GM23338 (cell line): ENCODE results near the gene FBXW8. TPM values are rescaled to one million over a fixed set of nuclear protein-coding genes. Genes with fewer than 3 reads are reported as not detected.

Experiments
- ATAC-seq: fragments of 200-7000 bp; cut with Tn5 transposase; 3 replicates; pipeline ENCODE4 v1.9.1; 2020
- DNase-seq: peaks from one replicate; pipeline ENCODE4 v3.0.0-alpha.2; 2015; ENCODE audit warnings: low spot score
- H2AFZ ChIP-seq: fragments of 200-600 bp; sonication (generic); 2 replicates; pipeline ENCODE4 v1.8.0; 2016; ENCODE audit warnings: antibody characterized with exemption, mild to moderate bottlenecking, moderate library complexity
- H3F3A ChIP-seq: fragments of 200-600 bp; sonication (generic); replicated peaks from 2 replicates; pipeline ENCODE4 v1.8.0; 2017; ENCODE audit warnings: antibody characterized with exemption, mixed run types, low read depth
- H3K27ac ChIP-seq: fragments of 200-600 bp; sonication (generic); 2 replicates; pipeline ENCODE4 v1.6.1; 2016; ENCODE audit warnings: low read depth
- H3K27me3 ChIP-seq: fragments of 200-600 bp; sonication (generic); 2 replicates; pipeline ENCODE4 v1.8.0; 2016; ENCODE audit warnings: mild to moderate bottlenecking, mixed run types, moderate library complexity; ENCODE audit not compliant: insufficient read depth
- H3K36me3 ChIP-seq: fragments of 200-600 bp; sonication (generic); 2 replicates; pipeline ENCODE4 v1.8.0; 2016; ENCODE audit warnings: mild to moderate bottlenecking; ENCODE audit not compliant: insufficient read depth
- H3K4me1 ChIP-seq: fragments of 200-600 bp; sonication (generic); 2 replicates; pipeline ENCODE4 v1.8.0; 2016; ENCODE audit warnings: mild to moderate bottlenecking, moderate library complexity; ENCODE audit not compliant: insufficient read depth
- H3K4me2 ChIP-seq: fragments of 200-600 bp; sonication (generic); 2 replicates; pipeline ENCODE4 v1.7.1; 2017; ENCODE audit warnings: mixed run types
- H3K4me3 ChIP-seq: fragments of 200-600 bp; sonication (generic); 2 replicates; pipeline ENCODE4 v1.6.1; 2016; ENCODE audit warnings: mixed run types
- H3K79me2 ChIP-seq: fragments of 200-600 bp; sonication (generic); replicated peaks from 2 replicates; pipeline ENCODE4 v1.8.0; 2017; ENCODE audit warnings: mild to moderate bottlenecking; ENCODE audit not compliant: insufficient read depth
- H3K9me2 ChIP-seq: fragments of 200-600 bp; sonication (generic); 2 replicates; pipeline ENCODE4 v1.8.0; 2017; ENCODE audit not compliant: insufficient read depth
- H4K20me1 ChIP-seq: fragments of 200-600 bp; sonication (generic); replicated peaks from 2 replicates; pipeline ENCODE4 v1.8.0; 2017; ENCODE audit warnings: mild to moderate bottlenecking; ENCODE audit not compliant: insufficient read depth
- H3K27ac Mint-ChIP-seq: 2 replicates; pipeline ENCODE4 v1.8.0; 2020; ENCODE audit warnings: inconsistent platforms, mild to moderate bottlenecking, moderate library complexity, mixed read lengths
- H3K27me3 Mint-ChIP-seq: 3 replicates; pipeline ENCODE4 v1.8.0; 2022; ENCODE audit warnings: low read depth, mild to moderate bottlenecking, moderate library complexity, mixed read lengths, inconsistent platforms; ENCODE audit not compliant: insufficient read depth, poor library complexity
- H3K36me3 Mint-ChIP-seq: 3 replicates; pipeline ENCODE4 v1.8.0; 2021; ENCODE audit warnings: low read depth, mild to moderate bottlenecking, inconsistent platforms, moderate library complexity, mixed read lengths
- H3K4me1 Mint-ChIP-seq: 3 replicates; pipeline ENCODE4 v1.8.0; 2020; ENCODE audit warnings: mild to moderate bottlenecking, inconsistent platforms, mixed read lengths
- H3K4me3 Mint-ChIP-seq: 3 replicates; pipeline ENCODE4 v1.8.0; 2021; ENCODE audit warnings: moderate library complexity, mild to moderate bottlenecking, inconsistent platforms, mixed read lengths
- H3K9me3 Mint-ChIP-seq: 3 replicates; pipeline ENCODE4 v1.8.0; 2020; ENCODE audit warnings: moderate library complexity, mild to moderate bottlenecking, inconsistent platforms, mixed read lengths
- CTCF ChIP-seq, 2 experiments: fragments of 200-600 bp in 1 of 2; sonication (generic) in 1 of 2; conservative IDR thresholded peaks; 2 replicates each; pipeline versions ENCODE4 v1.5.1 to v1.6.1; 2016 to 2017; ENCODE audit warnings: antibody characterized with exemption in 2 of 2, low read depth in 2 of 2, mild to moderate bottlenecking in 2 of 2, moderate library complexity in 1 of 2
- ETS1 ChIP-seq: IDR thresholded peaks from 2 replicates; pipeline ENCODE4 v1.6.1; 2016; ENCODE audit warnings: antibody characterized with exemption
- EZH2 ChIP-seq: fragments of 200-600 bp; sonication (generic); IDR thresholded peaks from one replicate; pipeline ENCODE4 v1.8.0; 2017; ENCODE audit warnings: antibody characterized with exemption, mild to moderate bottlenecking, low read depth; ENCODE audit not compliant: unreplicated experiment
- EZH2phosphoT487 ChIP-seq: fragments of 200-600 bp; sonication (generic); IDR thresholded peaks from one replicate; pipeline ENCODE4 v1.8.1; 2018; ENCODE audit warnings: antibody characterized with exemption; ENCODE audit not compliant: unreplicated experiment
- JUNB ChIP-seq: IDR thresholded peaks from one replicate; pipeline ENCODE4 v1.6.1; 2016; ENCODE audit warnings: antibody characterized with exemption; ENCODE audit not compliant: unreplicated experiment
- POLR2AphosphoS5 ChIP-seq: IDR thresholded peaks from 2 replicates; pipeline ENCODE4 v1.6.1; 2016; ENCODE audit warnings: antibody characterized with exemption, low read depth
- ZNF462 ChIP-seq: fragments of 250-450 bp; sonication (Bioruptor Pico); IDR thresholded peaks from 2 replicates; pipeline ENCODE4 v1.5.0; 2020; ENCODE audit warnings: mild to moderate bottlenecking, moderate library complexity
- polyA plus RNA-seq: library from polyadenylated mRNA; unstranded; fragments of >200 nt; fragmentation: Nextera tagmentation; extraction: Ambion mirVana; gene quantifications from 2 replicates; pipeline ENCODE4 v1.2.1, GENCODE V29; 2016
- total RNA-seq: library from RNA; depleted of rRNA; stranded (reverse); fragments of >200 nt; shearing (Covaris generic); gene quantifications from 2 replicates; pipeline ENCODE4 v1.2.3, GENCODE V29; 2014

The FBXW8 gene
- total and polyA plus RNA-seq, 2 experiments from 2014 or later = 4.6 to 13.9 TPM

GRCh38 chr12:116892349-116893140 lies 18.2 kb upstream of the FBXW8 start:
- no peak overlapping the region for H3K27ac ChIP-seq
- no peak for TF ChIP-seq ZNF462 (CRISPR knock-in tag)
- peak; percentile 45; the same call in 1 of the 2 replicates for TF ChIP-seq ETS1
- no peaks in the 10 kb centered on the region for H3K36me3 Mint-ChIP-seq
- ATAC-seq (peak; percentile 62; the same call in 2 of the 3 replicates), DNase-seq (peak; percentile 31)
- H3K4me2 ChIP-seq = no peak overlapping the region
- no peak overlapping the region for H3K27ac Mint-ChIP-seq
- no peaks in the 10 kb centered on the region for H3K9me2 ChIP-seq
- H4K20me1 ChIP-seq = no peaks in the 10 kb centered on the region
- no peaks in the 10 kb centered on the region for H3K27me3 ChIP-seq
- H3K4me3 Mint-ChIP-seq = no peak overlapping the region
- no peaks in the 10 kb centered on the region for H3K79me2 ChIP-seq
- H3K4me3 ChIP-seq = no peak overlapping the region
- H3K4me1 ChIP-seq = no peaks in the 10 kb centered on the region
- H3K36me3 ChIP-seq = no peaks in the 10 kb centered on the region
- no peaks in the 10 kb centered on the region for H3F3A ChIP-seq
- H3K9me3 Mint-ChIP-seq = no peaks in the 10 kb centered on the region
- peaks cover 3% of the 10 kb centered on the region for H3K27me3 Mint-ChIP-seq
- no peaks in the 10 kb centered on the region for H3K4me1 Mint-ChIP-seq
- H2AFZ ChIP-seq = no peak overlapping the region

- Histone ChIP-seq H3K4me3 (no peak overlapping the region), H3K4me1 (no peaks in the 10 kb centered on the region), H3K4me2 (no peak overlapping the region), H2AFZ (no peak overlapping the region), H3K79me2 (no peaks in the 10 kb centered on the region), H3K9me2 (no peaks in the 10 kb centered on the region), H3K27ac (no peak overlapping the region), H4K20me1 (no peaks in the 10 kb centered on the region), H3K27me3 (no peaks in the 10 kb centered on the region), H3F3A (no peaks in the 10 kb centered on the region), H3K36me3 (no peaks in the 10 kb centered on the region)
- H3K36me3 Mint-ChIP-seq = no peaks in the 10 kb centered on the region
- H3K9me3 Mint-ChIP-seq = no peaks in the 10 kb centered on the region
- no peak overlapping the region for H3K27ac Mint-ChIP-seq
- no peaks in the 10 kb centered on the region for H3K4me1 Mint-ChIP-seq
- DNase-seq = no peak
- H3K27me3 Mint-ChIP-seq = no peaks in the 10 kb centered on the region
- H3K4me3 Mint-ChIP-seq = no peak overlapping the region
- ATAC-seq = no peak
- TF ChIP-seq EZH2 (no peak), JUNB (no peak), POLR2AphosphoS5 (no peak), EZH2phosphoT487 (no peak), CTCF (conservative IDR thresholded peaks at IDR 0.05; ENCODE audit: low read depth in 2 of 2) (no peak)
Measured at GRCh38 chr12:116894913-116895312, 15.8 kb upstream of the FBXW8 start.
